Fibroblast of peridontal ligament (primary cell): Measurements from ENCODE around the gene RMDN2.
"Not testable (repeated sequence)": the region's sequence is repeated elsewhere in the genome, so short reads cannot be mapped to it uniquely, and the experiment has no call there.

Experiments
- DNase-seq: peaks from one replicate; pipeline ENCODE4 v3.0.0-alpha.2; 2010; ENCODE audit errors: extremely low read depth

RMDN2 gene

DNA sequence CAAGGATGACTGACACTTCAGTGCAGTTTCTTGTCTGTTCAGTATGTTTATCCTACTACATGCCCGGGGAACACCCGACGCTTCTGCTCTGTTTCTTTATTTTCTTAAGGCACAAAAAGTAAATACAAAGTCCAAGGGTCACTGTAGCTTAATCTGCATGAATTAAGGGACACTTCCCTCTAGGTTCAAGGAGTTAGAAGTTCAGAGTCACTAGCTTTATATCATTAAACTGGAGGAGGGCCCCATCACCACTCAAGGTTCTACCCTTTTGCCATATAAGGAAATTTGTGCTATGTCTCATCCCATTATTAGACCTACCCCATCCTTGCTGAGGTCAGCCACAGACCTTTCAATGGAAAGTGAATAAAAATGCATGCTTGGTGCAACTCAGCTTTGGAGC, 27.6 kb upstream of the RMDN2 start:
- no peak for DNase-seq

DNA sequence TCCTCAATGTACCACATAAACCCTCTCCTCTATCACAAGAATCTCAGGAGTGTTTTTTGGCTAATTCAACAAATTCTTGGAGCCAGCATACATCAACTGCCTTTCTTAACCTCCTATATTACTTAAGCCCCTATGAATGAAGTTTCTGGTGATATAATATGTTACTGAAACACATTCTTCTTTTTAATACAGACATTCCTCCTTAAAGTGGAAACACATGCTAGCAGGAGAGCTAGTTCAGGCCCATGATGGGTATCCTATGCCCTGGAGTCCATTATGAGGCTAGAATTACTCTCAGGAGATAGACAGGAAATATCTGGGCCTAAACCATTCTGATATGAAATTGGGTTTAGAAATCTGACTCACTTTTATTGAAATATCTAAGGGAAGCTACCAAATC, 26.6 kb upstream of the RMDN2 start:
- DNase-seq = peak; percentile 33

DNA sequence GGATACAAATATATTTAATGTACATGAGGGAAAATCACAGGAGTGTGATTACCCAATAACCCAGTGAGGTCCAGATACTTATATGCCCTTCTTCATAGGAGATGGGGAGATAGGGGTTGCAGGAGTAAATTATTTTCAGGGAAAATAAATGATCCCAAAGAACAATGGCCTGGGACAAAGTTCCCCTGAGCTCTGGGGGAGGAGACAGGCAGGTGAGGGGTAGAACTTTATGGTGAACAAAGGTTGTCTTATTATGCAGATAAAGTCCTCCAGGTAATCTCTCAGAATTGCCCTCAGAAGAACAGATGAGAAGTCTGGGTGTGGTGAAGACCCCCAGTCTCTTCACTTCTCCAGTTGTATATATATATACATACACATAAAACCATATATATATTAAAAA, 22.1 kb upstream of the RMDN2 start:
- DNase-seq = no peak

DNA sequence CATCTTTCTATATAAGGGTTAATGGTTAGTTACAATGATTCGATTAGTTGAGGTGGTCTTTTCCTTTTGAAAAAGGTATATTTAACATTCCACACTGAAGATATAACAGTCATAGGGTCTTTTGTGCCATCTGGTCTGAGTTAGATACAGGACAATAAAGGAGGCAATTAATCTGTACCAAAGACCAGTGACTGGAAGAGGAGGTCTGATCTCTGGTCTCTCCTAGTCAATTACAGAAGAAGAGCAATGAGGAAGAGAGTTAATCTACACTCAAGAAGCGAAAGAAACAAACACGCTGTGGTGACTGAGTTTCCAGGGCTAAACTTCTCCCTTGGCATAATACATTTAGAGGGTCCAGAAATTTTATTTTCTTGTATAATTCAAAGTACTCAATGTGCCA, 20.7 kb upstream of the RMDN2 start:
- DNase-seq = no peak

DNA sequence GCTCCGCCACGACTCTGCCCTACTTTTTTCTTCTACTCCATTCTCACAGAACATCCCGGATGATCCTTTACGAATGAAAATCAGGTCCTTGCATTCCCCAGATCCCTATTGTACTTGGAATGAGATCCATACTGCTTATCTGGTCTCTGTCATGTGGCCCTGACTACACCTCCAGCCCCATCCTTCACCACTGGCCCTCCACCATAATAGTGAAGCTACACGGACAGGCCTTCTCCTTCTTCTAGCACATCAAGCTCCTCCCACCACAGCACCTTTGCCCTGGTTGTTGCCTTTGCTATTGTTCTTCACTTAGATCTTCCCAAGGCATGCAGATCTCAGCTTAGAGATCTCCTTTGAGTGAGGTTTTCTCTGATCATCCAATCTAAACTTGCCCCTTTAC, 20.1 kb upstream of the RMDN2 start:
- DNase-seq = no peak

DNA sequence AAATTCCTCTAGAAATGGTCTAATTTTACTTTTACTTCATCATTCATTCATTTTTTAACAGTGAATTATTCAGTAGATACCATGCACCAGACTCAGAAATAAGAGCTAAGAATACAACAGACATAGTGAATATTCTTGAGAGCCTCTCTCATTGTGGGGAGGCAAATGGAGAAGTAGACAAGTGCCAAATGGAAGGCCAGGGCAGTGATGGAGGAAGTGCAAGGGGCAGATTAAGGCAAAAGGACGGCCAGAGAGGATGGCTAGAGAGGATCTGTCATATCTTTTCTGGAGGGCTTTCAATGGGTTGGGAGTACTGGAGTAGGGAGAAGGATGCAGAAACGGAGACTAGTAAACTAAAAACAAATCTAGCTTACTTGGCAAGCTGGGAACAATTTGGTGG, 19.0 kb upstream of the RMDN2 start:
- no peak for DNase-seq

DNA sequence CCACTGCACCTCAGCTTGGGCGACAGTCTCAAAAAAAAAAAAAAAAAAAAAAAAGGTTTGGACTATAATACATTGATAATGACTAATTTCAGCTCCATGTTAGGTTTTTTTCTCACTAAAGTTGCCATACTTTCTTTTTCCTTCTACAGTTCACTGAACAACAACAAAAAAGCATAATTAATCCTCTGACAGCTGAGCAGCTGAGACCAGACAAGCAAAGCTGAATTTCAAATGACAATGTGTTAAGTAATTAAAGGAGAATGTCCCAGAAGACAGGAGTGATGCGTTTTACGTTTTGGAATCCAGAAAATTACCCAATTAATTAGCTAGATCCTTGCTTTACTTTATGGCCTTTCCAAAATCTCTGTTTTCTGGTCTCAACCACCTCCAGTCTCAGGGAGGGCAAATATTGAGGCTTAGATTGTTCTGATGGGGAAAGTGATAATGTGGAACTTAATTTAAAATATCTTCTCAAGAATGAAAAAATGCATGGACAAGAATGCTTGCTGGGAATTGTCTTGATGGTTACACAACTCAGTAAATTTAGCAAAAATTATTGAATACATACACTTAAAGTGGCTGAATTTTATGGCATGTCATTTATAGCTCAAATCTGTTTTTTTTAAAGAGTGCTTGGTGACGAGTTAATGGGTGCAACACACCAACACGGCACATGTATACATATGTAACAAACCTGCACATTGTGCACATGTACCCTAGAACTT, 17.4 kb upstream of the RMDN2 start:
- DNase-seq = no peak

DNA sequence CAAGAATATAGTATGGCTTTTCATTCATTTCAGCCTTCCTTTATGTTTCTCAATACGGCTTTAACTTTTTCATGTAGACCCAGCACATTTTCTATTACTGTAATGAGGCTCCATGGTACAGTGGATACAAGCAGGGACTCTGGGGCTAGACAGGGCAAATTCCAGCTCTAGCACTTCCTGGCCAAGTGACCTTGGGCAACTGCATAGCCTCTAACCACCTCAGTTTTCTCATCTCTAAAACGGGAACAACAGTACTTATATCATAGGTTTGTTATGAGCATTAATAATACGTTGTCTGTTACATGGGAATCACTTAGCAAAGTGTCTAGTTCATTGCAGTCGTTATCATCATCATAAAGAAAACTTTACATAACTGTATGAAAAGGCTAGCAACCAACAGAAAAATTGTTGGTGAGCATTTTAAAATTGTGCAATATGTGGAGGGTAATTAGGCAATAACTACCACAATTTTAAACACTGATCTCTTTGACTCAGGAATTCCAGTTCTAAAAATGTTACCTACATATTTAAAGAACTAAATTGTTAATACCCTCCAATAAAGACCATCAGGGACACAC, 13.7 kb upstream of the RMDN2 start:
- peak; percentile 40 for DNase-seq

DNA sequence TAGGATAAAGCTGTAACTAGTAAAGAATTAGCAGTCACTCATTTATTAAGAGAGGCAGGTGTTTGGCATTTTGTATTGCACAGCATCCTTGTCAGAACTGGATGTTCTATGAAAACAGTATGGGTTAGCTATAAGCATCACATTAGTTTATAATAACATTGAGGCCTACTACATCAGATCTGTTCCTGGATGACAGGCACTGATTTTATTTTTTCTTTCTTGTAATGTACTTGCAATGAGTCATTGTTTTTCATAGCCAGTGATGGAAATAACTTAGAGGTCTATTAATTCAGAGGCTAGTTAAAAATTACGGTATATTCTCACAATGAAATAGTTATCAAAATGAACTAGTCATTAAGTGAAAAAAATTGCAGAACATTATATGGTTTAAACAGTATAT, 13.0 kb upstream of the RMDN2 start:
- DNase-seq = peak; percentile 37

DNA sequence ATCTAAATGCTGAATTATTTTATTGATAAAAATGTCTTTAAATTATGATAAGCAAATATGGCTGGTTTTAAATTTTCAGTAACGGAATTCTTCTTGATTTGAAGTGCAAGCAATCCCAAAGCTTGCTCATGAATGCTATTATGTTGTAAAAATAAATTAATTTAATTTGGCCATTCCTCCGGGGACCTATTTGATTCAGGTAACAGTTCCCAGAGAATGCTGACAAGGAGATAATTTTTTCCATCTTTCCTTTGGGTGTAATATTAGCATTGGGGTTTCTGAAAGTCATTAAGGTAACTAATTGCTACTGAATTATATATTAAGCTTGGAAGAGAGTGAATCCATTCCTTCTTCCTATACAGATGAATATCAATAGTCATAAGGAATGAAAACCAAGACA, 12.5 kb upstream of the RMDN2 start:
- no peak for DNase-seq

DNA sequence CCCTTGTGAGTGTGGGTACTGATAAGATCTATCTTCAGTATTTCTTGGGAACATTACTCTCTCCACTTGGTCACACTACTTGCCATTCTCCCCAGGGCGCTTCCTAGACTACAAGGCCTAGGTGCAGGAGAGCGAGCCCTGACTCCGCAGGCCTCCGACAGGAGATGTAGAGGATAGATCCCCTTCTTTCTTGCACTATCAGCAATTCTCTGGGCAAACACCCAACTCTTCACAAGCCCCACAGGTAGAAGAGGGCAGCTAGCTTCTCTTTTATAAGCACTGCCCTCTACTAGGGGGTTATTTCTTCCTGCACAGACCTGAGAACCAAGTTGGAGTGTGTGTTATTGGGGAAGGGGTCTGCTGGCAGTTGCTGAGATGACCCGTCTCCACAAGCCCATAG, 10.7 kb upstream of the RMDN2 start:
- DNase-seq = no peak

DNA sequence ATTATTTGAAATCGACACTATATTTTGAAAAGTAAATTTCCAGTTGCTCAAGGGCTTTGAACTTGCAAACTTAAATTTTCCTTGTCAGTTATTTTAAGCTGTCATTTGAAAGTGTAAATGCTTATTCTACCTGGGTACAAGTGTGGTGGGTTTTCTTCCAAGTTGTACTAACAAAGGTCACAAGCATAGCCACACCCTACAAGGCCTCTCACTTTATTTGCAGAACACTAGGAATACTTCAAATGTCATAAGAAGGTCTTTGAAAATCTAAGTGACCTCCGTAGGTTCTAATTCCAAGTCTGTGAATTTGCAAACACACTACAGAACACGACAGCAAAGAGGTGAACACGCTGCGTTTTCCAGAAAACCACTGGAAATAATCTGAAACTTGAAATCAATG, 9.3 kb upstream of the RMDN2 start:
- no peak for DNase-seq

DNA sequence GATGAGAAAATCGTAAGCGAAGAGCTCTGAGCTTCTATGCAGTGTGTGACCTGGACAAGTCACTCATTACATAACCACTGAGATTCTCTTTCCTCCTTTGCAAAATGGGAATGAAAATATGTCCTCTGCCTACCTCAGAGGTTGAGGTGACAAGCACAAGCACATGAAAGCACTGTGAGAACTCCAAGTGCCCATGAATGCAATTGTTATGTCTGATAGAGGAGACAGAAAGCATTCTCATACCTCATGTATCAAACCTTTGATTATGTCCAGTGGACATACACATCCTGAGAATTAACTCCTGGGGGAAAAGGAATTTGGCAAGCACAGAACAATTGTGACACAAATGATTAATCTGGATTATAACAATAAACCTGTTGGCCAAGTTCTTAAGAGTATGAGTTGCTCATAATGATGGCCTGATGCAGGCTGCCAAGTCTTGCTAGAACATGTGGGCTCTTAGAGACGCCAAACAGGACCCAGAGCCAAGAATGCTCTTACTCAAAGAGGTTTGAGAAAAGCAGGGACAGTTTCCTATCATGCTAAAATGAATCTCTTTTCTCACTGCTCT, 8.5 kb upstream of the RMDN2 start:
- peak; percentile 96 for DNase-seq

DNA sequence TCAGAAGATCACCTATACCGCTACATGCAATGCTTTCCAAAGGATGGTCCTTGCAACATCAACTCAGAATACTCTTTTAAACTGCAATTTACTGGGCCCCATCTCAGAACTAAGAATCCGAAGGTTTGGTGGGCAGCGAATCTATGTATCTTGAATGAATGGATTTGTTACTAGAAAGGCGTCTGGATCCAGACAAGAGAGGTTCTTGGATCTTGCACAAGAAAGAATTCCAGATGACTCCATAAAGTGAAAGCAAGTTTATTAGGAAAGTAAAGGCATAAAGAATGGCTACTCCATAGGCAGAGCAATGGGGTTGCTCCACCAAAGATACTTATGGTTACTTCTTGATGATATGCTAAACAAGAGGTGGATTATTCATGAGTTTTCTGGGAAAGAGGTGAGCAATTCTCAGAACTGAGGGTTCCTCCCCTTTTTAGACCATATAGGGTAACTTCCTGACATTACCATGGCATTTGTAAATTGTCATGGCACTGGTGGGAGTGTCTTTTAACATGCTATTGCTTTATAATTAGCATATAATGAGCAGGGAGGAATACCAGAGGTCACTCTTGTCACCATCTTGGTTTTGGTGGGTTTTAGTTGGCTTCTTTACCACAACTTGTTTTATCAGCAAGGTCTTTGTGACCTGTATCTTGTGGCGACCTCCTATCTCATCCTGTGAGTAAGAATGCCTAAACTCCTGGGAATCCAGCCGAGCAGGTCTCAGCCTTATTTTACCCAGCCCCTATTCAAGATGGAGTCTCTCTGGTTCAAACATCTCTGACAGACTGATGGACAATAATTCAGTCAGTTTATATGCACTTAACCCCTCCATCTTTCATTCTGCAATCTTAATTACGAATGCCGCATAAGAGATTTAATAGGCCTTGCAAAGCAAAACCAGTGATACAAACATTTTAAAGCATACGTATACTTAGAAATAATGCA, 7.5 kb upstream of the RMDN2 start:
- DNase-seq = no peak

DNA sequence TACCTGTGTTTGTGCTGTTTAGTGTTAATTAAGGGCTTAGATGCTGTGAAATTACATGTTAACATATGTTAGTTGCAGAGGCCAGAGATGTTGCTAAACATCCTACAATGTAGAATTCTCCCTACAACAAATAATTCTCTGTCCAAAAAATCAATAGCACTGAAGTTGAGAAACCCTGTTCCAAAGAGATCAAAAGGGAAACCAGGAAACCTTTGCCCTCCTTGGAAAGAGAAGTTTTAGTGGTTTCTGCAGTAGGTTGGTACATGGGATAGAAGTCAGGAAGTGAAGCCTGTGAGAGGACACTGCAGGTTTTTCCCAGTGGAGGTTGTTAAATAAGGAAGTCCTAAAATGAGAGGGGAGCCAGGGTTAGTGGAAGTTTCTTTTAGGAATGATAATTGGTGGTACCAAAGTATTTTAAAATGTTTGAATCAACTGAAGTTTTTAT, 6.3 kb upstream of the RMDN2 start:
- peak; percentile 20 for DNase-seq

DNA sequence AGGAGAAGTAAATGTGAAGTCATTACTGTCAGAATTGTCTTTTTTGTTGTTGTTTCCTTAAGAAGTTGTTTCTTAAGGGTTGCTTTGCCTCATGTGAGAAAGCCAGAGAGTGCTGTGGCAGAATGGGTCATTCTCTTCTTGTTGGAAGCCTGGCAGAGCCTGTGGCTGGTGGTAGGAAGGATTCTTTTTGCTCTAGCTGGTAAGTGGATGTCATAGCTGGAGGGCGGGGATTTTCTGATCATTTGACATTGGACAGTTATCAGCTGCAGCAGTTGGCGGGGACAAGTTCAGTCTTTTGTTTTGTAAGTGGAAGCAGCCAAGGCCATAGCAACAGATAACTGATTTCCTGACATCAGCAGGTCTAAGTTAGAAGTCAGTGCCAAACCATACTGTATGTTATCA, 5.5 kb upstream of the RMDN2 start:
- DNase-seq = no peak

DNA sequence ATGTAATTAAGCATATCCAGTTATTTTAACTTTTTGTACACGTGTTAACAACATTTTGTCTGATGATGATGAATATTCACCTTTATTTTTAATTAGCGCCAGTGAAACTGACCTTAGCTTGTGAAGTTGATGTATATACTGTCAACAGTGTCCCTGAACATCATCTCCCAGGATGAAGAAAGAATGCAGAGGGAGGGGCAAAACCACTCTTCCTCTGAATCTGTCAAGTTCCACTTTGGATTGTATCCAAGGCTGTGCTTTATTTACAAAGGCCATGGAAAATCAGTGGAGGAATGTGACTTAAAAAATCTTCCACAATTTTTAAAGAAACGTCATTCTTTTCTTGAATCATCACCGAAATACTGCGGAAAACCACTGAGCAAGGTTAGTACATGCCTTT, 4.5 kb upstream of the RMDN2 start:
- DNase-seq = peak; percentile 81

DNA sequence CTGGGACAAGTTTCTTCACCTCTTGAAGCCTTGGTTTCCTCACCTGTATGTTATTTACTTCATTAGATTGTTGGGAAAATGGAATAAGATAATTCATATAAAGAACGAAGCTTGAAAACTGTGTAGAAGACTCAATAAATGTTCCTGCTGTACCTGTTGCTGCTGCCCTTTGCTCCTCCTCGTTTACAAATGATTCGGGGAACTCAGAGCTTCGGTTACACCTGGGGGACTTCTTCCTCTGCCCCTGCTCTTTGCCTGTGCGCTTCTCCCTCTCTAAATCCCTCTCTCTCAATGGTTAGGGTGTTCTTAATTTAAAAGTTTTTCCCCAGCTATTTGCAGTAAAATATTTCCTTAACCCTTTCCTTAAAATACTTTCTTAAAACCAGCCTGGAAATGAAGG, 3.3 kb upstream of the RMDN2 start:
- no peak for DNase-seq

DNA sequence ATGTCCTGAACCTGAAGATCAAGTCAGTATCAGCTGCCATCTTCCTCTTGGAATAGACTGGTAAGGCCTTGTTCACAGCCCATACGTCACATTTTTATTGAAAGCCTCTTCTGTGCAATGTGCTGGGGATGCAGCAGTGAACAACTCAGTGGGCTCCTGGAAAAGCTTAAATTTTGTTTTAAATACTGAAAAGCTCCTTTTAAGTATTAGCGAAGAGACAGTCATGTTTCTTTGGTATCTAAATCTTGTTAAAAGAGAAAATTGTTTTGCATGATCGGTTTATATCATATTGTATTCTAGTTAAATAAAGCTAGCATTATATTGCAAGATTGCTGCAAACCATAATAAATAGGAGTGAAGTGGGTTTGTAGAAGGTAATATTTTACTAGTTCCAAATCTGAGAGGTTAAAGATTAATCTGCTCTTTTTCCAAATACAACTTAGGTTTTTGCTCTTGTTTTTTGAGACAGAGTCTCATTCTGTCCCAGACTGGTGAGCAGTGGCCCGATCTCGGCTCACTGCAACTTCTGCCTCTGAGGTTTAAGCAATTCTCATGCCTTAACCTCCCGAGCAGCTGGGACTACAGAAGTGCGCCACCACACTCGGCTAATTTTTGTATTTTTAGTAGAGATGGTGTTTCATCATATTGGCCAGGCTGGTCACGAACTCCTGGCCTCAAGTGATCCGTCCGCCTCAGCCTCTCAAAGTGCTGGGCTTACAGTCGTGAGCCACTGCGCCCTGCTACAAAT, 1.6 kb upstream of the RMDN2 start:
- DNase-seq = no peak

DNA sequence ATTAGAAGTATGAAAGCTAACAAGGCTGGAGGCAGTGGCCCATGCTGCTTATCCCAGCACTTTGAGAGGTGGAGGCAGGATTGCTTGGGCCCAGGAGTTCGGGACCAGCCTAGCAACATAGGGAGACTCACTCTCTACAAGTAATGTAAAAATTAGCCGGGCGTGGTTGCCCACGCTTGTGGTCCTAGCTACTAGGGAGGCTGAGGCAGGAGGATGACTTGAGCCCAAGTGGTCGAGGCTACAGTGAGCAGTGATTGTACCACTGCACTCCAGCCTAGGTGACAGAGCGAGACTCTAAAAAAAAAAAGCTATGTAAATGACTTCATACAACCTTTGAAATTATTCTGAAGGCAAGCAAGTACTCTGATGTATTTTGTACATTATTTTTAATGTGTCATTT, 1.5 kb downstream of the RMDN2 start:
- no peak for DNase-seq

DNA sequence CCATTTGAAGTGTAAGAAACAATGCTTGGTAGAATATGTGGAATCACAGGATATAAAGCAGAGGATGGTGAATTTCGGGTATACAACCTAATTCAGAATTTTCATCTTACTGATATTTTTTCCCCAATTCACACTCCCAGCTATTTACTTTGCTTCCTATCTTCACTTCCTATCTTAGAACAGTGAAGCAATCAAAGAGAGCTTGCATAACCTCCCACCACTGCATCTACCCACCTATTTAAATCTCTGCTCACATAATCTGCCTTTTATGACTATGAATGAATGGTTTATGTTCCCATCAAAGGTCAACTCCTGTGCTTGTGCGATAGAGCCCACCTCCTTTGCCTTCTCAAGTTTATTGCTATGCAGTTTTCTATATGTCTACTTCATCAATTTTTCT, 3.3 kb downstream of the RMDN2 start:
- no peak for DNase-seq

DNA sequence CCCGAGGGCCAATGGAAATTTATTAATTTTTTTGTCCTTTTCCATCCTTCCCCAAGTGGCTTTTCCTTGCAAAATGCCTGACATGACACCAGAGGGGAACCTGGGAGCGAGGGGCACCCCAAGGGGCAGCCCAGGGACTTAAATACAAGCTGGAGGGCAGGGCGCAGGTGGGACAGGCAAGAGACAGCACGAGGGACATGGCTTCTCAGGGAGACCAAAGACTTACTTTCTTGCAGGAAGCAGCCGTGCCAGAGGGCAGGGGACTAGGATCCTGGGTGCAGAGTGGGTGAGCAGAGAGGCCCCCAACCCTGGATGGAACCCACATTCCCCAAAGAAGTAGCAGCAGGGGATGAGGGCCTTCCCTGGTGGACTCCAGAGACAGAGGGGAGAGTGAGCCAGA, 5.3 kb downstream of the RMDN2 start:
- not testable (repeated sequence) for DNase-seq
